ENCODE data around the gene NCLN.

DNA sequence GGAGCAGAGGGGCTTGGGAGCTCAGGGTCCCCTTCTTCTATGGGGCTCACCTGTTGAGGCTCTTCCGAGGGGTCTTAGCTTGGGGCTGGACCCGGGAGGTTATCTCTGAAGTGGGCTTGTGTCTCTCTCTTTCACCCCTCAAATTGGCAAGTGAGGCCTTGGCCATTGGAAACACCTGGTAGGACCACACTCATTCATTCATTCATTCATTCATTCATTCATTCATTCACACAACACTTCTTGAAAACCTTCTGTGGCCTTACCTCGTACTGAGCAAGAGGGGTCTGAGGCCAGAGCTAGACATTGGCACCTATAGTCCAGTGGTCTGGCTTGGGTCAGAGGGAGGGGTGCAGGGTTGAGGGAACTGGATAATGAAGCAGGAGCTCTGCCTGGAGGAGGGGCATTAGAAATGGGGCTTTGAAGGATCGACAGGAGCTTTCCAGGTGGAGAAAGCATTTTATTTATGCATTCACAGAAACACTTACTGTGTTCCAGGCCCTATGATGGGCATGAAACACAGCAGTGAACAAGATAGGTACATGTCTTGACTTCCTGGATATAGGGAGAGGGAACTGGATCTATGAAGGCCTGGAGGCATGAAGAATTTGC is 44.3 kb downstream of the NCLN start:
- TF ChIP-seq, protein P1, sequence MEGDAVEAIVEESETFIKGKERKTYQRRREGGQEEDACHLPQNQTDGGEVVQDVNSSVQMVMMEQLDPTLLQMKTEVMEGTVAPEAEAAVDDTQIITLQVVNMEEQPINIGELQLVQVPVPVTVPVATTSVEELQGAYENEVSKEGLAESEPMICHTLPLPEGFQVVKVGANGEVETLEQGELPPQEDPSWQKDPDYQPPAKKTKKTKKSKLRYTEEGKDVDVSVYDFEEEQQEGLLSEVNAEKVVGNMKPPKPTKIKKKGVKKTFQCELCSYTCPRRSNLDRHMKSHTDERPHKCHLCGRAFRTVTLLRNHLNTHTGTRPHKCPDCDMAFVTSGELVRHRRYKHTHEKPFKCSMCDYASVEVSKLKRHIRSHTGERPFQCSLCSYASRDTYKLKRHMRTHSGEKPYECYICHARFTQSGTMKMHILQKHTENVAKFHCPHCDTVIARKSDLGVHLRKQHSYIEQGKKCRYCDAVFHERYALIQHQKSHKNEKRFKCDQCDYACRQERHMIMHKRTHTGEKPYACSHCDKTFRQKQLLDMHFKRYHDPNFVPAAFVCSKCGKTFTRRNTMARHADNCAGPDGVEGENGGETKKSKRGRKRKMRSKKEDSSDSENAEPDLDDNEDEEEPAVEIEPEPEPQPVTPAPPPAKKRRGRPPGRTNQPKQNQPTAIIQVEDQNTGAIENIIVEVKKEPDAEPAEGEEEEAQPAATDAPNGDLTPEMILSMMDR (IDR thresholded peaks at IDR 0.05) = no peak
- TF ChIP-seq POLR2A (IDR thresholded peaks at IDR 0.05) = no peak
